CD4-positive, alpha-beta T cell treated with Interleukin-12 subunit alpha and Interleukin-12 subunit beta, for 1 hour (primary cell): Measurements from ENCODE around the gene OLIG1.

Experiments
- DNase-seq: peaks from one replicate; pipeline ENCODE4 v3.0.0-alpha.2; 2020

The OLIG1 gene

DNA sequence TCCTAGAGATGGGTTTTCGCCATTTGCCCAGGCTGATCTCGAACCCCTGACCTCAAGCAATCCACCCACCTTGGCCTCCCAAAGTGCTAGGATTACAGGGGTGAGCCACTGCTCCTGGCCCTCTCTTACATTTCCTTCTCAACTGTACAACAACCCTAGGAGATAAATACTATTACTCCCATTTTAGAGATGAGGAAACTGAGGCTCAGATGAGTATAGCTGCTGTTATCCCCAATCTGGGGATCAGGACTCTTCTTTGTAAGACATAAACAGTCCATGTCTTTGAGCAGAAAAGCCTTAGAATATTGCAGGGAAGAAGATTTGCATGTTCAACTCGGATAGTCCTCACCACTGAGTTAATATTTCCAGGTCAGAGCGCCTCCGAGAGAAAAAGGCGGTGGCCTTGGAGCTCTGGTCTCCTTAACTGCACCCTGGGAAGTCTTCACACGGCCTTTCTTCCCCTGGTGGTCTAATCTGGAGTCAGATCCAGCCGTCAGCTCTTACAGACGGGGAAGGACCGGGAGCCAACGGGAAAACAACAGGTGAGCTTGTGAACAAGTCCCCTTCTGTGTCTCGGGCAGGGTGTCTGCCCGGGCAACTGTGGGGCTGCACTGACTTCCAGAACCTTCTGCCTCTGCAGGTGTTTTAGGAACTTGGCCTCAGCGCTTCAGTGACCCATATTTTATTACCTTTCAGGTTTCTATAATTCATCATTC is 5.9 kb upstream of the OLIG1 start:
- no peak for DNase-seq

- DNase-seq, result no peak
These were observed 5.1 kb upstream of the OLIG1 start for GRCh38 chr21:33064623-33065390.

GRCh38 chr21:33067043-33067442 is 2.9 kb upstream of the OLIG1 start:
- DNase-seq, result no peak

DNA sequence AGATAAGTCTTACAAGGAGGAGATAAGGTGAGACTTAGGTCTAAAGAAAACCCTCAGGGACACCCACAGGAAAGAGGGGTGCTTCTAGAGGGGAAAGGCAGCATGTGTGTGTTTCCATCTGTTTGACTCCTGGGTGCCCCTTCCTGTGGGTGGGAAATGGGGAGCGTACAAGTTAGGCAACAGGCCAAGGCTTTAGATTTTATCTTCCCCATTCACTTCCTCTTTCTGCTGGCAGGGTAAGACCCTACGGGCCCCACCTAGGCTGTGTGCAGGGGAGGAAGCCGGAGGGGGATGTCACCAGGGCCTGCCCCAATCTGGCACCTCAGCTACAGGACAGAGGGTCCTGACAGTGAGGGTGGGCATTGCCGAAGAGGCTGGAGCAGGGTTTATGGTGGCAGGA is 2.5 kb upstream of the OLIG1 start:
- no peak for DNase-seq

GRCh38 chr21:33069243-33069642 is 698 bp upstream of the OLIG1 start:
- no peak for DNase-seq

DNA sequence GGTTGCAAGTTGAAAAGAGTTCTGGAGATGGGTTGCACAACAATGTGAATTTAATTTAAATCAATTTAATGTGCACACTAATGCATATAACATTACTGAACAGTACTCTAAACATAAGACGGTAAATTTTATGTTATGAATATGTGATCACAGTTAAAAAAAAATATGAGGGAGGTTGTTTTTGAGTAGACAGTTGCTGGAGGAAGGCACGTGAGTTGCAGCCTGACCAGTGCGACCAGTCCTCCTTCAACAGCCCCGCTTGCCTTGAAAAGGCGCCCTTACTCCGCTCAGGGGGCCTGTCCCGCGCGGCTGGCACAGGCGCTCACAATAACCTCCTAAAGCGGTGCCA is 322 bp upstream of the OLIG1 start:
- no peak for DNase-seq

DNA sequence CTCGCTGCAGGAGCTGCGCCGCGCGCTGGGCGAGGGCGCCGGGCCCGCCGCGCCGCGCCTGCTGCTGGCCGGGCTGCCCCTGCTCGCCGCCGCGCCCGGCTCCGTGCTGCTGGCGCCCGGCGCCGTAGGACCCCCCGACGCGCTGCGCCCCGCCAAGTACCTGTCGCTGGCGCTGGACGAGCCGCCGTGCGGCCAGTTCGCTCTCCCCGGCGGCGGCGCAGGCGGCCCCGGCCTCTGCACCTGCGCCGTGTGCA is 730 bp downstream of the OLIG1 start:
- DNase-seq, result no peak

GRCh38 chr21:33070998-33071769 is 1.2 kb downstream of the OLIG1 start:
- no peak for DNase-seq

GRCh38 chr21:33071770-33072306 is 1.9 kb downstream of the OLIG1 start:
- no peak for DNase-seq

DNA sequence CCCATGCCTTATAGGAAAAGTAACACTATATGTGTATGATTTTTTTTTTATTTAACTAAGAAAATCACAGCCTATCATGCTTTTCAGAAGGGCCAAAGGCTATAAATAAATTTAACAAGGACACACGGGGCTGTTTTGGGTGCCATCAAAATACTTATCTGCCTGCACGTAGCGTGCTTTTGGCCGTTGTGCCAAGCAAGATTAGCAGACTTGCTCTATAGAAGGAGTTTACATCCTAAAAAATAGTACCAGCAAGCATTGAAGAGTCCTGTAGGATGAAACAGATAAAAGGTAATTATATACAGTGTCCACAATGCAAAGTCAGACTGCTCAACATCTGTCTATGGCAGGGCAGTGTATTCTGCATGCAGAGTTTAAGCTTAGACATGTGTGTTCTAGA is 3.7 kb downstream of the OLIG1 start:
- DNase-seq, result no peak

GRCh38 chr21:33075128-33075527 is 5.2 kb downstream of the OLIG1 start:
- no peak for DNase-seq

- no peak for DNase-seq
These were observed 5.8 kb downstream of the OLIG1 start for GRCh38 chr21:33075596-33076195.

GRCh38 chr21:33076600-33077329 is 6.8 kb downstream of the OLIG1 start:
- DNase-seq, result no peak

GRCh38 chr21:33078907-33079582 is 9.1 kb downstream of the OLIG1 start:
- DNase-seq, result no peak

DNA sequence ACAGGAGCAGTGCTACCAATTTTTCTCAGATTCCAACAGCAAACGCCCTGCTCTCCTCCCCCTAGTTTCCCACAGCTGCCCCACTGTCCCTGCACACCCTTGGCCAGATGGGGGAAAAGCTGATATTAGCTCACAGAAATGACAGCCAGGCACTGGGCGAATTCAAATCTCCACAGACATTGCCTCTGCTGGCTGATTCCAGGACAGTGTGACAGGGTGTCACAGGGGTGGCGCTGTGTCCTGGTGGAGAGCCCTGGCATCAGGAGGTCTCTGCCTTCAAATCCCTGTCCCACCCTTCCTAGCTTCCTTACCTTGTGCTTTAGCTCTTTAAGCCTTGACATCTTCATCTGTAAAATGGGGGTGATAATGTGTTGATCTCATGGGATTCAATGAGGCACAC is 10.4 kb downstream of the OLIG1 start:
- DNase-seq, result no peak

DNA sequence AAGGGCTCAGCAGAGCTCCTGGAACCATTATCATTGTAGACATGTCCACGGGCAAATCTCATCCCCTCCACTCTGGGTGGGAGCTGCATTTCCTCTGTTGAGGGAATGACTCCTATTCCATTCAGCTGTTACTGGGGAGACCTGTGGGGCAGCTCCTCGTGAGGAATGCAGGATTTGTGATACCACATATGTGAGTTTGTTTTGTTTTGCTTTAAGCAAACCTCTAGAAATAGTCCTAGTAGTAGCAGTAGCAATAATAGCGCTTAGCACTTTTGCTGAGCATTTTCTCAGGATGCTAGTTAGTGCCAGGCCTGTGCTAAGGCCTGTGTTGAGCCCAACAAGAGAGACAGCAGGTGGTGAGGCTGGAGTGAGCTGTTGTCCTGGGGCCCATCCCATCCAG is 10.8 kb downstream of the OLIG1 start:
- no peak for DNase-seq

DNA sequence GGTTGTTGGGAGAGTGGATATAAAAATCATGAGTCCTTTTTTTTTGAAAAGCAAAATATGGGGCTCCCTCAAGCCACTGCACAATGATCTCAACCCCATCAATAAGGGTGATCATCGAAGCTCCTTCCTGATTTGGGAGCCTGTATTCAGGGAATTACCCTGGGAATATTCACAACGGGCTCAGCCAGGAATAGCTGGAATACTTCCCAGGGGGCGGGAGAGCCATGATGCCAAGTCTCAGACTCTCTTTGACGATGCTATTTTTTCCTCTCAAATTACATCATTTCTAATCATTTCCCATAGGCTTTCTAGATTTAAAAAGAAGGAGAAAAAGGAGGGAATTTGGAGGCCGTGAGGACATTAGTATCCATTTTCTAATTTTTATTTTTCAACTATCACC is 18.4 kb downstream of the OLIG1 start:
- DNase-seq, result no peak

DNA sequence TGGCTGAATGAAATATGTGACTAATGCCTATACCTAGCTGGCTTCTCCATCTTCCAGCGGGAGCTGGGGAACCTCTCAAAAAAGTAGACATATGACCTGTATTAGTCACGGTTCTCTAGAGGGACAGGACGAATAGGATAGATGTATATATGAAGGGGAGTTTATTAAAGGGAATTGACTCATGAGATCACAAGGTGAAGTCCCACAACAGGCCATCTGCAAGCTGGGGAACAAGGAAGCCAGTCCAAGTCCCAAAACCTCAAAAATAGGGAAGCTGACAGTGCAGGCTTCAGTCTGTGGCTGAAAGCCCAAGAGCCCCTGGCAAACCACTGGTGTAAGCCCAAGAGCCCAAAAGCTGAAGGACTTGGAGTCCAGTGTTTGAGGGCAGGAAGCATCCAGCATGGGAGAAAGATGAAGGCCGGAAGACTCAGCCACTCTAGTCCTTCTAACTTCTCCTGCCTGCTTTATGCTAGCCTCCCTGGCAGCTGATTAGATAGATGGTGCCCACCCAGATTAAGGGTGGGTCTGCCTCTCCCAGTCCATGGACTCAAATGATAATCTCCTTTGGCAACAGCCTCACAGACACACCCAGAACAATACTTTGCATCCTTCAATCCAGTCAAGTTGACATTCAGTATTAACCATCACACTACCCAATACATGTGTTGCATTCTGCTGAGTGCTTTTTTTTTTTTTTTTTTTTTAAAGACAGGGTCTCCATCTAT is 19.6 kb downstream of the OLIG1 start:
- DNase-seq, result peak; percentile 4

- DNase-seq, result no peak
These were observed 26.5 kb downstream of the OLIG1 start for GRCh38 chr21:33096426-33096825.

DNA sequence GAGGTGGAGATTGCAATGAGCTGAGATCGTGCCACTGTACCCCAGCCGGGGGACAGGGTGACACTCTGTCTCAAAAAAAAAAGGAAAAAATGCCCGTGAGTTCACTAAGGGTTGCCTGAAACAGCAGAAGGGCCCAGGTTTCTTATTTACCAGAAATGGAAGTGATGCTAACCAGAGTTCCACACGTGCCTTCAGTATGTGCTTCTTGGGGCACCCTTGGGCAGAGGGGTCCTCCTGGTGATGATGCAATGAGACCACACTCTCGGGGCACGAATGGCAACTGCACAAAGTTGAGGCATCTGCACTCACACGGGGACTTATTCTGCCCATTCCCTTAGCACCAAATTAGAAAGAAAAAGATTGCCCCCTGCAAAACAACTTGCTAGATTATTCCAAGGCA is 29.2 kb downstream of the OLIG1 start:
- DNase-seq, result no peak

DNA sequence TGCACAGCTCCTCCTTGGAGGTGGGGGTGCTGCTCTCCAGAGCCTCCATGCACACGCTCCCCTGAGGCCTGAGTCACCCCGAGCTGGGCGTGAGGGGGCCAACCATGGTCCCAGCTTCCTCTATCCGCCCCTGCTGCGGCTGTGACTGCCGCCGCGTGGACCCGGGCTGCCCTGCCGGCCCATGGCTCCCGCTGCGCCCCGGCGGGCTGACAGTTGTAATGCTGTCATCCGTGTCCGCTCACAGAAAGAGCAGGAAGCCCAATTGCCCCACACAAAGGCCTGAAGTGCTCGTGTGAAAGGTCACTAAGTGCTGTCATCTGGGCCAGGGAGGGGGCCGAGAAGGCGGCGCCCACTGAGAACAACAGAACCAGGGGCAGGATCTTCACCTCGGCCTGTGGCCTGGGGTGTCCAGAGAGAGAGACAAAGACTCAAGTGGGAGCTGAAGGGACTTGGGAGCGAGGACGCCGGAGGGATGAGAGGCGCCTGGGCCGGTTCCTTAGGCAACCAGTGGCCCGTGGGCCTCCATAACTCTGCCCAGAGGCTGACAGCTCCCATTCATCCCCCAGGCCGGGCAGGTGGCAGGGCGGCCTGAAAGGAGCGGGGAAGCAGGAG is 31.5 kb downstream of the OLIG1 start:
- DNase-seq, result no peak
